Panc1 (cell line): ENCODE data around the gene CTNNA1.

Experiments used
- POLR2AphosphoS5 ChIP-seq: IDR thresholded peaks from 2 replicates; pipeline ENCODE4 v1.6.1; 2012; ENCODE audit warnings: mild to moderate bottlenecking, low read depth, low read length, moderate library complexity
- SIN3A ChIP-seq: IDR thresholded peaks from 2 replicates; pipeline ENCODE4 v1.6.1; 2012; ENCODE audit warnings: low read depth, mild to moderate bottlenecking, low read length, moderate library complexity, borderline replicate concordance; ENCODE audit not compliant: insufficient read depth
- TF ChIP-seq, protein P1 (sequence below): fragments of 450-650 bp; IDR thresholded peaks from 2 replicates; pipeline ENCODE4 v1.5.1; 2017; ENCODE audit warnings: mild to moderate bottlenecking

DNA sequence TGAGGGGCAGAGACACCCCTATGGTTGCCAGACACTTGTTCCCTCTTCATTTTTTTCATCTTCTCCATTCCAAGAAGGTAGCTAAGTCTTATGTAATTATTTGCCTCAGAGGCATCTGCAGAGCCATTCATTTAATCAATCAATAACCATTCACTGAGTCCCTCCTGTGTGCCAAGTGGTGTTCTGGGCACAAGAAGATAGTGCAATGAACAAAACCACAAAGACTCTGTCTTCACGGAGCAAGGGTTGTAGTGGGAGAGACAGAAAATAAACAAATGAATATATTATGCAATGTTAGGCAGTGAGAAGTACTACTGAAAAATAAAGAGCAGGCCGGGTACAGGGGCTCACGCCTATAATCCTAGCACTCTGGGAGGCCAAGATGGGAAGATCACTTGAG lies 41.4 kb upstream of the CTNNA1 start:
- TF ChIP-seq, protein P1, sequence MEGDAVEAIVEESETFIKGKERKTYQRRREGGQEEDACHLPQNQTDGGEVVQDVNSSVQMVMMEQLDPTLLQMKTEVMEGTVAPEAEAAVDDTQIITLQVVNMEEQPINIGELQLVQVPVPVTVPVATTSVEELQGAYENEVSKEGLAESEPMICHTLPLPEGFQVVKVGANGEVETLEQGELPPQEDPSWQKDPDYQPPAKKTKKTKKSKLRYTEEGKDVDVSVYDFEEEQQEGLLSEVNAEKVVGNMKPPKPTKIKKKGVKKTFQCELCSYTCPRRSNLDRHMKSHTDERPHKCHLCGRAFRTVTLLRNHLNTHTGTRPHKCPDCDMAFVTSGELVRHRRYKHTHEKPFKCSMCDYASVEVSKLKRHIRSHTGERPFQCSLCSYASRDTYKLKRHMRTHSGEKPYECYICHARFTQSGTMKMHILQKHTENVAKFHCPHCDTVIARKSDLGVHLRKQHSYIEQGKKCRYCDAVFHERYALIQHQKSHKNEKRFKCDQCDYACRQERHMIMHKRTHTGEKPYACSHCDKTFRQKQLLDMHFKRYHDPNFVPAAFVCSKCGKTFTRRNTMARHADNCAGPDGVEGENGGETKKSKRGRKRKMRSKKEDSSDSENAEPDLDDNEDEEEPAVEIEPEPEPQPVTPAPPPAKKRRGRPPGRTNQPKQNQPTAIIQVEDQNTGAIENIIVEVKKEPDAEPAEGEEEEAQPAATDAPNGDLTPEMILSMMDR: no peak
- TF ChIP-seq POLR2AphosphoS5: no peak
- no peak for TF ChIP-seq SIN3A
